ENCODE data around the gene ZCCHC13. TPM values are rescaled to one million over a fixed set of nuclear protein-coding genes. Genes with fewer than 3 reads are reported as not detected.
A peak's percentile ranks its signal among the peaks of the same experiment; 100 is the strongest.

The ZCCHC13 gene
- total and polyA plus RNA-seq, 9 of the 15 experiments (the other 6 are each of a cell fraction or from before 2014, with no cell fraction given): not detected

- no peak overlapping the region for H2AFZ ChIP-seq (ENCODE audit: low read depth, low read length)
- H3K9me1 ChIP-seq (ENCODE audit: control insufficient read depth, insufficient read depth, low read length): no peaks in the 10 kb centered on the region
- no peaks in the 10 kb centered on the region for H3K36me3 ChIP-seq (ENCODE audit: control insufficient read depth, insufficient read depth, low read length)
- H3K4me2 ChIP-seq (ENCODE audit: insufficient read depth, low read length): no peak overlapping the region
- CTCF ChIA-PET (ENCODE audit: low intra/inter-chr PET ratio): interaction anchor here (0.5 to 1.5 kb wide), 2 partner anchors 14 to 488 kb away, joined by 3 to 5 read pairs; no protein-coding TSS in a partner anchor
- H4K20me1 ChIP-seq (replicated peaks; ENCODE audit: control insufficient read depth, insufficient read depth, low read length): no peaks in the 10 kb centered on the region
- in situ Hi-C loops (cut with MboI) (loop anchor here (10.0 kb wide), 1 partner anchor 489 kb away; the partner anchor contains the start of gene XIST), intact Hi-C loops (cut with micrococcal nuclease) (loop anchor here (1.0 to 10.0 kb wide), 4 partner anchors 51 to 488 kb away; no protein-coding TSS in a partner anchor)
- BruUV-seq (replicated peaks): no TSS peak
- no peak overlapping the region for H3K4me3 ChIP-seq
- H3K27me3 ChIP-seq (ENCODE audit: control insufficient read depth in 2 of 2, insufficient read depth in 2 of 2, low read length in 2 of 2): no peaks in the 10 kb centered on the region
- ATAC-seq (peak; percentile 95), DNase-seq (ENCODE audit: extremely low read depth in 1 of 4, low spot score in 3 of 4) (peak; percentile 24 to 78 (median 40)), FAIRE-seq (peak; percentile 88)
- H3K9me3 ChIP-seq (replicated peaks; ENCODE audit: control insufficient read depth, insufficient read depth, low read depth, low read length): no peaks in the 10 kb centered on the region
- no peaks in the 10 kb centered on the region for H3K79me2 ChIP-seq (ENCODE audit: control insufficient read depth, insufficient read depth, low read length)
- POLR2A ChIA-PET: no interaction called here
- peaks cover 0 to 4% of the 10 kb centered on the region in 2 experiments; a peak in 1 of 5 replicates for H3K4me1 ChIP-seq (replicated peaks in 1 of 2; ENCODE audit: control insufficient read depth in 2 of 2, insufficient read depth in 2 of 2, low read length in 2 of 2)
- 0% methylated on average over 3 of the region's 3 CpGs for WGBS (ENCODE audit: insufficient coverage, low coverage, missing lambda C conversion rate)
- H3K27ac ChIP-seq (ENCODE audit: extremely low read depth, low read depth, low read length): no peak overlapping the region
- H3K9ac ChIP-seq (ENCODE audit: insufficient read depth in 1 of 2, low read depth in 2 of 2, low read length in 2 of 2): no peak overlapping the region
- TF ChIP-seq CBFA2T2 (conservative IDR thresholded peaks at IDR 0.05) (peak; percentile 30; the same call in 1 of the 2 replicates), EZH2 (IDR thresholded peaks at IDR 0.05; ENCODE audit: borderline replicate concordance, low read depth, low read length) (no peak), KDM5B (IDR thresholded peaks at IDR 0.05; ENCODE audit: insufficient replicate concordance, low read depth, low read length) (no peak), NFIC (IDR thresholded peaks at IDR 0.05) (peak; percentile 90), NR3C1 (CRISPR knock-in tag; IDR thresholded peaks at IDR 0.05) (no peak), ZNF12 (CRISPR knock-in tag; IDR thresholded peaks at IDR 0.05) (no peak), NR2C1 (IDR thresholded peaks at IDR 0.05) (no peak), NR2C1 (tag; IDR thresholded peaks at IDR 0.05) (peak; percentile 47), ADNP (tag; IDR thresholded peaks at IDR 0.05) (no peak), MYC (IDR thresholded peaks at IDR 0.05; ENCODE audit: low read depth, low read length) (no peak), MYC (CRISPR knock-in tag; IDR thresholded peaks at IDR 0.05; ENCODE audit: borderline replicate concordance, low read depth) (no peak), BCOR (IDR thresholded peaks at IDR 0.05) (no peak), TCF3 (CRISPR knock-in tag; IDR thresholded peaks at IDR 0.05) (peak; percentile 37; the same call in 1 of the 2 replicates), MTF1 (CRISPR knock-in tag; IDR thresholded peaks at IDR 0.05; ENCODE audit: borderline replicate concordance) (no peak), HNRNPK (IDR thresholded peaks at IDR 0.05; ENCODE audit: low read depth, low read length, poor library complexity, severe bottlenecking) (no peak), NCOA6 (IDR thresholded peaks at IDR 0.05) (no peak), CXXC5 (CRISPR knock-in tag; IDR thresholded peaks at IDR 0.05) (no peak), C11orf30 (IDR thresholded peaks at IDR 0.05; ENCODE audit: low read depth) (no peak), CHCHD3 (CRISPR knock-in tag; IDR thresholded peaks at IDR 0.05) (no peak), SMC3 (conservative IDR thresholded peaks at IDR 0.05; ENCODE audit: insufficient read depth, low read depth, low read length) (0 out of 2 replicates have a peak, but pooled peaks have one; percentile 39), TAL1 (IDR thresholded peaks at IDR 0.05) (peak; percentile 51)
- TF ChIP-seq, protein P1, sequence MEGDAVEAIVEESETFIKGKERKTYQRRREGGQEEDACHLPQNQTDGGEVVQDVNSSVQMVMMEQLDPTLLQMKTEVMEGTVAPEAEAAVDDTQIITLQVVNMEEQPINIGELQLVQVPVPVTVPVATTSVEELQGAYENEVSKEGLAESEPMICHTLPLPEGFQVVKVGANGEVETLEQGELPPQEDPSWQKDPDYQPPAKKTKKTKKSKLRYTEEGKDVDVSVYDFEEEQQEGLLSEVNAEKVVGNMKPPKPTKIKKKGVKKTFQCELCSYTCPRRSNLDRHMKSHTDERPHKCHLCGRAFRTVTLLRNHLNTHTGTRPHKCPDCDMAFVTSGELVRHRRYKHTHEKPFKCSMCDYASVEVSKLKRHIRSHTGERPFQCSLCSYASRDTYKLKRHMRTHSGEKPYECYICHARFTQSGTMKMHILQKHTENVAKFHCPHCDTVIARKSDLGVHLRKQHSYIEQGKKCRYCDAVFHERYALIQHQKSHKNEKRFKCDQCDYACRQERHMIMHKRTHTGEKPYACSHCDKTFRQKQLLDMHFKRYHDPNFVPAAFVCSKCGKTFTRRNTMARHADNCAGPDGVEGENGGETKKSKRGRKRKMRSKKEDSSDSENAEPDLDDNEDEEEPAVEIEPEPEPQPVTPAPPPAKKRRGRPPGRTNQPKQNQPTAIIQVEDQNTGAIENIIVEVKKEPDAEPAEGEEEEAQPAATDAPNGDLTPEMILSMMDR (IDR thresholded peaks at IDR 0.05 in 2 of 3, conservative IDR thresholded peaks at IDR 0.05 in 1 of 3; ENCODE audit: insufficient read depth in 2 of 3, low read depth in 1 of 3, low read length in 3 of 3): peak; percentile 52 to 64 (median 63); a peak in 5 of 6 replicates
Measured at GRCh38 chrX:74343343-74344279, 39.6 kb downstream of the ZCCHC13 start.

Data from K562 (cell line).